ENCODE results near the gene EEF1E1.

Gene EEF1E1

GRCh38 chr6:8102122-8102958 lies at the start of gene EEF1E1:
TSS of gene EEF1E1 (minus strand) at chr6:8102548. CDS start at chr6:8102521, 27 bp downstream.
- DNase-seq = peak; percentile 94 to 95

GRCh38 chr6:8149350-8149749 lies 47.0 kb upstream of the EEF1E1 start:
- no peak for DNase-seq

- DNase-seq = no peak
Observed at GRCh38 chr6:8143945-8144344, 41.6 kb upstream of the EEF1E1 start.

- DNase-seq = no peak
Observed at GRCh38 chr6:8139451-8139850, 37.1 kb upstream of the EEF1E1 start.

- DNase-seq = no peak
Observed at GRCh38 chr6:8137529-8137939, 35.2 kb upstream of the EEF1E1 start.

- no peak for DNase-seq
Observed at GRCh38 chr6:8135276-8135675, 32.9 kb upstream of the EEF1E1 start.

GRCh38 chr6:8132130-8132529 lies 29.8 kb upstream of the EEF1E1 start:
- DNase-seq = no peak

- peak; percentile 64 to 74 for DNase-seq
Observed at GRCh38 chr6:8131265-8131897, 29.0 kb upstream of the EEF1E1 start.

- DNase-seq = no peak
Observed at GRCh38 chr6:8130399-8130798, 28.1 kb upstream of the EEF1E1 start.

- DNase-seq = no peak
Observed at GRCh38 chr6:8123236-8123635, 20.9 kb upstream of the EEF1E1 start.

GRCh38 chr6:8114956-8115355 lies 12.6 kb upstream of the EEF1E1 start:
- no peak for DNase-seq

GRCh38 chr6:8113131-8113654 lies 10.8 kb upstream of the EEF1E1 start:
- DNase-seq = no peak

- DNase-seq = no peak
Observed at GRCh38 chr6:8110725-8111124, 8.4 kb upstream of the EEF1E1 start.

- no peak for DNase-seq
Observed at GRCh38 chr6:8110117-8110721, 7.9 kb upstream of the EEF1E1 start.

- DNase-seq = no peak
Observed at GRCh38 chr6:8108759-8109539, 6.6 kb upstream of the EEF1E1 start.

- peak in 1 of 2 experiments; percentile 33 for DNase-seq
Observed at GRCh38 chr6:8108031-8108660, 5.8 kb upstream of the EEF1E1 start.

- no peak for DNase-seq
Observed at GRCh38 chr6:8105791-8106190, 3.4 kb upstream of the EEF1E1 start.

- no peak for DNase-seq
Observed at GRCh38 chr6:8103726-8104125, 1.4 kb upstream of the EEF1E1 start.

GRCh38 chr6:8100159-8100854 lies 2.0 kb downstream of the EEF1E1 start:
- no peak for DNase-seq

- DNase-seq = no peak
Observed at GRCh38 chr6:8090650-8091049, 11.7 kb downstream of the EEF1E1 start.

- DNase-seq = no peak
Observed at GRCh38 chr6:8088886-8089285, 13.5 kb downstream of the EEF1E1 start.
